ENCODE data around the gene GPR108.
A peak's percentile ranks its signal among the peaks of the same experiment; 100 is the strongest.
"Not testable (repeated sequence)": the region's sequence is repeated elsewhere in the genome, so short reads cannot be mapped to it uniquely, and the experiment has no call there.

Gene GPR108

DNA sequence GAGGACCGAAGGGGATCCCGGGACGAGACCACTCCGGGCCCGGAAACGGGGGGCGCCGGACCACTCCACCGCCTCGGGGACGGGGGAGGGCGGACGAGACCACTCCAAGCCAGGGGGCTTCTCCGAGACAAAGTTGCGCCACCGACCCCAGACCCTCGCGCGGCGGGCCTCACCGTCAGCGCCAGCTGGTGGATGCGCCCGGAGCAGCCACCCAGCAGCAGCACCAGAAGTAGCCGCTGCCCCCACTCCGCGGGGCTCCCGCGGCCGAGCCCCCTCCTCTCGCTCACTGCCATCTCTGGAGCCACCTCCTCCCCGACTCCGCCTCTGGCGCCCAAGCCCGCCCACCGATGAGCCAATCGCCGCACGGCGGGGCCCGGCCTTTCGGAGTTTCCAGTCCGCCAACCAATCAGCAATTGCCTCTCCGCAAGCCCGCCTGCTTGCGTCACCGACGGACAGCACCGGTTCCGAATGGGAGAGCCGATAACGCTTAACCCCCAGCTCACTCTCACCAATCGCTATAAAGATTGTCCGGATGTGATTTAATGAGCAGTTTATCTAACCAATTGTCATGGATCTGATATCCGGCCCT is at the start of gene GPR108:
Gene GPR108 (minus strand): TSS at position 297 of the 589 bp plus-strand sequence. CDS start 4 bp downstream, at position 293.
- Mint-ChIP-seq H3K27ac (peak within 1 kb of the TSS; percentile 96), H3K27me3 (no peaks in the 10 kb centered on the region), H3K4me1 (ENCODE audit: low read depth) (peaks cover 44% of the 10 kb centered on the region), H3K9me3 (no peaks in the 10 kb centered on the region), H3K4me3 (peak within 1 kb of the TSS; percentile 96), H3K36me3 (ENCODE audit: low read depth) (peaks cover 8% of the 10 kb centered on the region)

DNA sequence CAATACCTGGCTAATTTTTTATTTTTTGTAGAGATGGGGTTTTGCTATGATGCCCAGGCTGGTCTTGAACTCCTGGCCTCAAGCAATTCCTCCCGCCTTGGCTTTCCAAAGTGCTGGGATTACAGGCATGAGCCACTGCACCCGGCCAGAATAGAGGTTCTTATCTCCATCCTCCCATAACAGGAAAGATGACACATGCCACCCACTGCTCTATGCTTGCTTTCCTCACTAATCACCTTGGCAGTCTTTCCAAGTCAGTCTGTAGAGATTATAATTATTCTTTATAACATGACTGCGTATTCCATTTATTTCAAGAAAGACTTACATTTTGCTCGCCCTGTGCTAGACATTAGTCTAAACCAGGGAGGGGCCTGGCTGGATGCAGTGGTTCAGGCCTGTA is 41.8 kb upstream of the GPR108 start:
- H3K9me3 Mint-ChIP-seq: peaks cover 6% of the 10 kb centered on the region
- peaks cover 42% of the 10 kb centered on the region for H3K36me3 Mint-ChIP-seq (ENCODE audit: low read depth)
- H3K4me3 Mint-ChIP-seq: no peak overlapping the region
- H3K27me3 Mint-ChIP-seq: no peaks in the 10 kb centered on the region
- no peak overlapping the region for H3K27ac Mint-ChIP-seq
- peaks cover 71% of the 10 kb centered on the region for H3K4me1 Mint-ChIP-seq (ENCODE audit: low read depth)

- H3K27me3 Mint-ChIP-seq: no peaks in the 10 kb centered on the region
- H3K27ac Mint-ChIP-seq: peak overlapping the region; percentile 49
- no peak overlapping the region for H3K4me3 Mint-ChIP-seq
- peaks cover 42% of the 10 kb centered on the region for H3K36me3 Mint-ChIP-seq (ENCODE audit: low read depth)
- peaks cover 6% of the 10 kb centered on the region for H3K9me3 Mint-ChIP-seq
- H3K4me1 Mint-ChIP-seq (ENCODE audit: low read depth): peaks cover 70% of the 10 kb centered on the region
These were observed 41.0 kb upstream of the GPR108 start for GRCh38 chr19:6778386-6778785.

- H3K27ac Mint-ChIP-seq: peak overlapping the region; percentile 41
- peaks cover 6% of the 10 kb centered on the region for H3K9me3 Mint-ChIP-seq
- H3K4me3 Mint-ChIP-seq: no peak overlapping the region
- no peaks in the 10 kb centered on the region for H3K27me3 Mint-ChIP-seq
- H3K4me1 Mint-ChIP-seq (ENCODE audit: low read depth): peaks cover 64% of the 10 kb centered on the region
- H3K36me3 Mint-ChIP-seq (ENCODE audit: low read depth): peaks cover 42% of the 10 kb centered on the region
These were observed 40.1 kb upstream of the GPR108 start for GRCh38 chr19:6777434-6777833.

DNA sequence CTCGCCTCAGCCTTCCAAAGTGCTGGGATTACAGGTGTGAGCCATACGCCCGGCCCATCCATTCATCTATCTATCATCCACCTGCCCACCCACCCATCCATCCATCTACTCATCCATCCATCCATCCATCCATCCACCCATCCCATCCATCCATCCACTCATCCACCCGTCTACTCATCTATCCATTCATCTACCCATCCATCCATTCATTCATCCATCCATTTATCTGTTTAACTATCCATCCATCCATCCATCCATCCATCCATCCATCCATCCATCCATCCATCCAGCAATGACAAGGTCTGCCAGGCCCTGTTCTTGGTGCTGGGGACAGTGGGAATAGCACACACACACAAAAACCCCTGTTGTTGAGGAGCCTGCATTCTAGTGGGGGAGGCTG is 39.6 kb upstream of the GPR108 start:
- H3K36me3 Mint-ChIP-seq (ENCODE audit: low read depth): peaks cover 42% of the 10 kb centered on the region
- H3K9me3 Mint-ChIP-seq: peaks cover 6% of the 10 kb centered on the region
- H3K4me3 Mint-ChIP-seq: no peak overlapping the region
- H3K27me3 Mint-ChIP-seq: no peaks in the 10 kb centered on the region
- peak overlapping the region; percentile 41 for H3K27ac Mint-ChIP-seq
- H3K4me1 Mint-ChIP-seq (ENCODE audit: low read depth): peaks cover 68% of the 10 kb centered on the region

- not testable (repeated sequence) for H3K4me3 Mint-ChIP-seq, H3K27me3 Mint-ChIP-seq, H3K9me3 Mint-ChIP-seq
- peaks cover 64% of the 10 kb centered on the region for H3K4me1 Mint-ChIP-seq (ENCODE audit: low read depth)
- H3K36me3 Mint-ChIP-seq (ENCODE audit: low read depth): peaks cover 36% of the 10 kb centered on the region
- peak overlapping the region; percentile 52 for H3K27ac Mint-ChIP-seq
These were observed 38.7 kb upstream of the GPR108 start for GRCh38 chr19:6776045-6776444.

DNA sequence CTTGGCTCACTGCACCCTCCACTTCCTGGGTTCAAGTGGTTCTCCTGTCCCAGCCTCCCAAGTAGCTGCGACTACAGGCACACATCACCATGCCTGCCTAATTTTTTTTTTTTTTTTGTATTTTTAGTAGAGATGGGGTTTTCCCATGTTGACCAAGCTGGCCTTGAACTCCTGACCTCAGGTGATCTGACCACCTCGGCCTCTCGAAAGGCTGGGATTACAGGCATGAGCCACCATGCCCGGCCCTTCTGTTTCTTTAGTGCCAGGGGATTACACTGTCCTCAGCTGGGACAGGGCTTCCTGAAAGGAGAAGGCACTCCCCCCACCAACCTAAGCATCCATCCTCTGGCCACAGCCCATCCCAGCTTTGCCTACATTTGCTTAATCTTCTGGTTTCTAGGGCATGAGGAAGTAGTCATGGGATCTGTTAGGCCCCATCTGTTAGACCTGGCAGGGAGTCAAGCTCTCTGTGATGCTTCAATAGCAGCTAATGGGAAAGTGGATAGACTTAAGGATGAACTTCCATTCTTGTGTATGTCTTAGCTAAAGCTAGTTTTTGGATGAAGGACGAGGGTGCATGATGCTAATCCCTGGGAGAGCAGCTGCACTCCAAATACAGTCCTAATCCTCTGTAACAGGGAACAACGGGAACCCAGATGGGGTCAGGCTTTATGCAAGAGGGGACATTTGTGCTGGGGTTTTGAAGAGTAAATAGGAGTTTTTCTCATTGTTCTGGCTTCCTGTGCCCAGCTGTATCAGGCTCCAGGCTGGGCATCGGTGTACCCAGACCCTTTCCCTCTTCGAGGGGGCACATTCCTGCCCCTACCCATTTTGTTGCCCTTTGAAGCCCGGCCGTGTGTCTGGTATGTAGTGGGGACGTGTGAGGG is 37.7 kb upstream of the GPR108 start:
- Mint-ChIP-seq H3K36me3 (ENCODE audit: low read depth) (peaks cover 34% of the 10 kb centered on the region), H3K27ac (peak overlapping the region; percentile 70), H3K4me3 (peak overlapping the region; percentile 60), H3K9me3 (peaks cover 6% of the 10 kb centered on the region), H3K27me3 (no peaks in the 10 kb centered on the region), H3K4me1 (ENCODE audit: low read depth) (peaks cover 60% of the 10 kb centered on the region)

- Mint-ChIP-seq H3K36me3 (ENCODE audit: low read depth) (peaks cover 33% of the 10 kb centered on the region), H3K4me1 (ENCODE audit: low read depth) (peaks cover 60% of the 10 kb centered on the region), H3K9me3 (peaks cover 6% of the 10 kb centered on the region)
These were observed 36.0 kb upstream of the GPR108 start for GRCh38 chr19:6773323-6773931.

GRCh38 chr19:6772866-6773322 is 35.5 kb upstream of the GPR108 start:
- Mint-ChIP-seq H3K4me1 (ENCODE audit: low read depth) (peaks cover 60% of the 10 kb centered on the region), H3K27me3 (no peaks in the 10 kb centered on the region), H3K9me3 (peaks cover 6% of the 10 kb centered on the region), H3K4me3 (peak overlapping the region; percentile 95), H3K27ac (peak overlapping the region; percentile 89), H3K36me3 (ENCODE audit: low read depth) (peaks cover 29% of the 10 kb centered on the region)

More at GRCh38 chr19:6773323-6773931, 36.0 kb upstream of the GPR108 start:
- H3K27me3 Mint-ChIP-seq: no peaks in the 10 kb centered on the region
- H3K27ac Mint-ChIP-seq: peak overlapping the region; percentile 89
- peak overlapping the region; percentile 95 for H3K4me3 Mint-ChIP-seq

GRCh38 chr19:6772028-6772865 is 34.9 kb upstream of the GPR108 start, which contains the start of gene VAV1:
TSS of gene VAV1 (plus strand) at chr19:6772708. CDS start at chr19:6772808, 100 bp downstream.
- no peaks in the 10 kb centered on the region for H3K27me3 Mint-ChIP-seq
- H3K36me3 Mint-ChIP-seq (ENCODE audit: low read depth): peaks cover 24% of the 10 kb centered on the region
- peaks cover 57% of the 10 kb centered on the region for H3K4me1 Mint-ChIP-seq (ENCODE audit: low read depth)
- H3K27ac Mint-ChIP-seq: peak within 1 kb of the TSS; percentile 89
- peaks cover 6% of the 10 kb centered on the region for H3K9me3 Mint-ChIP-seq
- peak within 1 kb of the TSS; percentile 95 for H3K4me3 Mint-ChIP-seq

- Mint-ChIP-seq H3K27ac (peak overlapping the region; percentile 89), H3K36me3 (ENCODE audit: low read depth) (peaks cover 17% of the 10 kb centered on the region)
- H3K27me3 Mint-ChIP-seq: not testable (repeated sequence)
These were observed 34.3 kb upstream of the GPR108 start for GRCh38 chr19:6771648-6772027.

GRCh38 chr19:6769006-6769619 is 31.7 kb upstream of the GPR108 start:
- peaks cover 52% of the 10 kb centered on the region for H3K4me1 Mint-ChIP-seq (ENCODE audit: low read depth)
- H3K27ac Mint-ChIP-seq: no peak overlapping the region
- peaks cover 5% of the 10 kb centered on the region for H3K36me3 Mint-ChIP-seq (ENCODE audit: low read depth)
- no peaks in the 10 kb centered on the region for H3K27me3 Mint-ChIP-seq
- H3K4me3 Mint-ChIP-seq: no peak overlapping the region
- no peaks in the 10 kb centered on the region for H3K9me3 Mint-ChIP-seq

More at GRCh38 chr19:6771648-6772027, 34.3 kb upstream of the GPR108 start:
- Mint-ChIP-seq H3K4me3 (peak overlapping the region; percentile 95), H3K4me1 (ENCODE audit: low read depth) (peaks cover 56% of the 10 kb centered on the region)
- not testable (repeated sequence) for H3K9me3 Mint-ChIP-seq

- Mint-ChIP-seq H3K27me3 (no peaks in the 10 kb centered on the region), H3K4me3 (peak overlapping the region; percentile 89), H3K36me3 (ENCODE audit: low read depth) (peaks cover 5% of the 10 kb centered on the region), H3K27ac (peak overlapping the region; percentile 87), H3K4me1 (ENCODE audit: low read depth) (peaks cover 47% of the 10 kb centered on the region), H3K9me3 (no peaks in the 10 kb centered on the region)
These were observed 30.9 kb upstream of the GPR108 start for GRCh38 chr19:6768236-6768785.

Data from stimulated activated naive CD8-positive, alpha-beta T cell treated with anti-CD3 and anti-CD28 coated beads, Interleukin-15, Interleukin-2, amounts not matched to agents 100 ng/mL and 50 ng/mL, for 24 hours (primary cell).